Measurements from ENCODE around the gene HTRA1.

The HTRA1 gene

GRCh38 chr10:122490268-122490667 is 28.9 kb downstream of the HTRA1 start:
- no peaks in the 10 kb centered on the region for H3K9me3 ChIP-seq (ENCODE audit: control extremely low read depth in 1 of 5, control insufficient read depth in 4 of 5, insufficient read depth in 2 of 5, low read depth in 1 of 5, low read length in 4 of 5)
- no peak for DNase-seq
- no peak overlapping the region for H3K4me3 ChIP-seq (ENCODE audit: control insufficient read depth in 1 of 7, extremely low read depth in 1 of 7, insufficient read depth in 4 of 7, low read depth in 2 of 7, low read length in 6 of 7)
- no peaks in the 10 kb centered on the region for H3K36me3 ChIP-seq (ENCODE audit: control insufficient read depth in 4 of 4, insufficient read depth in 4 of 4, low read length in 3 of 4)
- peaks cover 0 to 4% (median 0%) of the 10 kb centered on the region in 4 experiments for H3K4me1 ChIP-seq (ENCODE audit: control extremely low read depth in 1 of 4, control insufficient read depth in 4 of 4, insufficient read depth in 4 of 4, low read length in 3 of 4)
- no CpG with 5 or more reads among the region's 4 CpGs for WGBS (ENCODE audit: insufficient coverage)
- no peak overlapping the region for H3K27ac ChIP-seq (ENCODE audit: insufficient read depth in 1 of 2, low read depth in 1 of 2, low read length in 2 of 2, poor library complexity in 1 of 2, severe bottlenecking in 2 of 2)
- POLR2A ChIA-PET = no interaction called here
- CTCF ChIA-PET = no interaction called here
- H3K27me3 ChIP-seq (replicated peaks in 2 of 5; ENCODE audit: control insufficient read depth in 4 of 5, insufficient read depth in 5 of 5, low read length in 4 of 5) = peaks cover 0 to 62% (median 10%) of the 10 kb centered on the region in 5 experiments

- Histone ChIP-seq H3K4me1 (ENCODE audit: control extremely low read depth in 1 of 4, control insufficient read depth in 4 of 4, insufficient read depth in 4 of 4, low read length in 3 of 4) (no peaks in the 10 kb centered on the region), H3K9me3 (ENCODE audit: control extremely low read depth in 1 of 5, control insufficient read depth in 4 of 5, insufficient read depth in 2 of 5, low read depth in 1 of 5, low read length in 4 of 5) (no peaks in the 10 kb centered on the region), H3K27me3 (replicated peaks in 2 of 5; ENCODE audit: control insufficient read depth in 4 of 5, insufficient read depth in 5 of 5, low read length in 4 of 5) (peaks cover 0 to 68% (median 10%) of the 10 kb centered on the region in 5 experiments), H3K36me3 (ENCODE audit: control insufficient read depth in 4 of 4, insufficient read depth in 4 of 4, low read length in 3 of 4) (no peaks in the 10 kb centered on the region), H3K4me3 (ENCODE audit: control insufficient read depth in 1 of 7, extremely low read depth in 1 of 7, insufficient read depth in 4 of 7, low read depth in 2 of 7, low read length in 6 of 7) (no peak overlapping the region), H3K27ac (ENCODE audit: insufficient read depth in 1 of 2, low read depth in 1 of 2, low read length in 2 of 2, poor library complexity in 1 of 2, severe bottlenecking in 2 of 2) (no peak overlapping the region)
- no peak for DNase-seq
- WGBS (ENCODE audit: insufficient coverage) = 84% methylated on average over 21 of the region's 26 CpGs
- POLR2A ChIA-PET = no interaction called here
- CTCF ChIA-PET = no interaction called here
Measured at GRCh38 chr10:122490786-122491680, 29.7 kb downstream of the HTRA1 start.

DNA sequence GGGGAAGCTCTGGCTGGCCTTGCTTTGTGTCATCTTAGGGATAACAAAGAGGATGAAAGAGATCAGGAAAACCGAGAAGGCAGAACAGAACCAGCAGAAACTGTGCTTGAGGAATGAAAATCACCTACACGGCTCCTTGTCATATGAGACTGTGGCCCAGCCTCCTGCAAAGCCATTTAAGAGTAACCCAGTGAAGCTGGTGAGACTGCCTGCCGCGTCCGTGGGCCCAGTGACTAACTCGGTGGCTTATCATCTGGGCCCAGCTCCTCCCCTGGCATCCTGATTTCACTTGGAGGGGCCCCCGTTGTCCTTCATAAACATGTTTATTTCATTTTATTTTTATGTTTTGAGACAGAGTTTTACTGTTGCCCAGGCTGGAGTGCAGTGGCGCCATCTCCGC is 30.7 kb downstream of the HTRA1 start:
- ChIA-PET POLR2A (no interaction called here), CTCF (no interaction called here)
- no peaks in the 10 kb centered on the region for H3K4me1 ChIP-seq (ENCODE audit: control extremely low read depth in 1 of 4, control insufficient read depth in 4 of 4, insufficient read depth in 4 of 4, low read length in 3 of 4)
- 77% methylated on average over 6 of the region's 9 CpGs for WGBS (ENCODE audit: insufficient coverage)
- no peak overlapping the region for H3K4me3 ChIP-seq (ENCODE audit: control insufficient read depth in 1 of 7, extremely low read depth in 1 of 7, insufficient read depth in 4 of 7, low read depth in 2 of 7, low read length in 6 of 7)
- no peaks in the 10 kb centered on the region for H3K36me3 ChIP-seq (ENCODE audit: control insufficient read depth in 4 of 4, insufficient read depth in 4 of 4, low read length in 3 of 4)
- no peaks in the 10 kb centered on the region for H3K9me3 ChIP-seq (ENCODE audit: control extremely low read depth in 1 of 5, control insufficient read depth in 4 of 5, insufficient read depth in 2 of 5, low read depth in 1 of 5, low read length in 4 of 5)
- peaks cover 0 to 67% (median 10%) of the 10 kb centered on the region in 5 experiments for H3K27me3 ChIP-seq (replicated peaks in 2 of 5; ENCODE audit: control insufficient read depth in 4 of 5, insufficient read depth in 5 of 5, low read length in 4 of 5)
- no peak overlapping the region for H3K27ac ChIP-seq (ENCODE audit: insufficient read depth in 1 of 2, low read depth in 1 of 2, low read length in 2 of 2, poor library complexity in 1 of 2, severe bottlenecking in 2 of 2)
- DNase-seq = peak in 1 of 3 donors; percentile 8

GRCh38 chr10:122492999-122493481 is 31.7 kb downstream of the HTRA1 start:
- Histone ChIP-seq H3K36me3 (ENCODE audit: control insufficient read depth in 4 of 4, insufficient read depth in 4 of 4, low read length in 3 of 4) (no peaks in the 10 kb centered on the region), H3K4me1 (ENCODE audit: control extremely low read depth in 1 of 4, control insufficient read depth in 4 of 4, insufficient read depth in 4 of 4, low read length in 3 of 4) (no peaks in the 10 kb centered on the region), H3K27me3 (replicated peaks in 2 of 5; ENCODE audit: control insufficient read depth in 4 of 5, insufficient read depth in 5 of 5, low read length in 4 of 5) (peaks cover 0 to 64% (median 10%) of the 10 kb centered on the region in 5 experiments), H3K27ac (ENCODE audit: insufficient read depth in 1 of 2, low read depth in 1 of 2, low read length in 2 of 2, poor library complexity in 1 of 2, severe bottlenecking in 2 of 2) (no peak overlapping the region), H3K9me3 (ENCODE audit: control extremely low read depth in 1 of 5, control insufficient read depth in 4 of 5, insufficient read depth in 2 of 5, low read depth in 1 of 5, low read length in 4 of 5) (no peaks in the 10 kb centered on the region), H3K4me3 (ENCODE audit: control insufficient read depth in 1 of 7, extremely low read depth in 1 of 7, insufficient read depth in 4 of 7, low read depth in 2 of 7, low read length in 6 of 7) (no peak overlapping the region)
- POLR2A ChIA-PET = no interaction called here
- WGBS (ENCODE audit: insufficient coverage) = 91% methylated on average over 9 of the region's 9 CpGs
- CTCF ChIA-PET = no interaction called here
- DNase-seq = no peak

DNA sequence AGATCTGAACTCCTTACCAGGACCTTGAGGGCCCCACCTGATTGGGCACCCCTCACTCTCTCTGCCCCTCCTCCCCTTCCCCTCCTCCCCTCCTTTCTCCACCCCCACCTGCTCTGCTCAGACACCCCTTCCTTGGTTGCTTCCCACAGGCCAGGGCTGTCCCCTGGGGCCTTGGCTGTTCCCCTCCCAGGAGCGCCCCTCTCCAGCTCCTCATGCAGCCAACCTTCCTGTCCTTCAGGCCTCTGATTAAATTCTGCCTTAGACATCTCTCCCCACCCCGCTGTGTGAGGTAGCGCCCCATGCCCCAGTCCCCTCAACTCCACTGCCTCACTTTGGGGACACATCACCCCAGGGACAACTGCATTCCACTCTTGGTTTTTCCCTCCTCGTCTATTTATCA is 32.4 kb downstream of the HTRA1 start:
- ChIA-PET POLR2A (no interaction called here), CTCF (no interaction called here)
- Histone ChIP-seq H3K36me3 (ENCODE audit: control insufficient read depth in 4 of 4, insufficient read depth in 4 of 4, low read length in 3 of 4) (no peaks in the 10 kb centered on the region), H3K27me3 (replicated peaks in 2 of 5; ENCODE audit: control insufficient read depth in 4 of 5, insufficient read depth in 5 of 5, low read length in 4 of 5) (peaks cover 0 to 60% (median 10%) of the 10 kb centered on the region in 5 experiments), H3K4me3 (ENCODE audit: control insufficient read depth in 1 of 7, extremely low read depth in 1 of 7, insufficient read depth in 4 of 7, low read depth in 2 of 7, low read length in 6 of 7) (no peak overlapping the region), H3K27ac (ENCODE audit: insufficient read depth in 1 of 2, low read depth in 1 of 2, low read length in 2 of 2, poor library complexity in 1 of 2, severe bottlenecking in 2 of 2) (no peak overlapping the region), H3K9me3 (ENCODE audit: control extremely low read depth in 1 of 5, control insufficient read depth in 4 of 5, insufficient read depth in 2 of 5, low read depth in 1 of 5, low read length in 4 of 5) (no peaks in the 10 kb centered on the region), H3K4me1 (ENCODE audit: control extremely low read depth in 1 of 4, control insufficient read depth in 4 of 4, insufficient read depth in 4 of 4, low read length in 3 of 4) (no peaks in the 10 kb centered on the region)
- DNase-seq = no peak
- WGBS (ENCODE audit: insufficient coverage) = 92% methylated on average over 2 of the region's 4 CpGs

DNA sequence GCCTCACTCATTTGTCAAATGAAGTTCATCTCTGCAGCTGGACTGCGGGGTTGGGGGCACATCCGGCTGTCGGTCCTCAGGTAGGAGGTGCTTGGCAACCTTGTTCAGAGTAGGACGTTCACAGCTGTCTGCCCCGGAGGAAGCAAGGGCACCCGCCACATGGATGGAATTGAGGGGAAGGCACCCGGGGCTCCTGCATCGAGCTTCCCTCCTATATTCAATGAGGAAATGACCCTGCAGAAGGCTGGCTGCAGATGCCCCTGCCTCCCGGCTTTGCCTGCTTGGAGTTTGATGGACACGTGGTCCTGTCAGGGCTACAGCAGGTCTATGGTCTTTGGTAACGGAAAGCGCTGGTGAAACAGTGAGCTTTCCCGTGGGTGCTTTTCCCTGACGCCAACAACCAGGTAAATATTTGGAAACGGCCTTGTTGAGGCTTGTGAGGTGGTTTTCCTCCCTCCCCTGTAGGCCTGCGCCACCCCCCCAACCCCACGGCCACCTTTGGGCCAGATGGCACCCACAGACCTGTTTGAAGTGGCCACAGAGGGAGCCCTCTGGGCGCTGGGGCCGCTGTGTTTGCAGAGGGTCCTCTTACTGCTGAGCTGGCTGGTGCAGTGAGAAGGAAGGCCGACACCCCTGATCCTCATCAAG is 32.9 kb downstream of the HTRA1 start:
- no peaks in the 10 kb centered on the region for H3K4me1 ChIP-seq (ENCODE audit: control extremely low read depth in 1 of 4, control insufficient read depth in 4 of 4, insufficient read depth in 4 of 4, low read length in 3 of 4)
- no peak overlapping the region for H3K4me3 ChIP-seq (ENCODE audit: control insufficient read depth in 1 of 7, extremely low read depth in 1 of 7, insufficient read depth in 4 of 7, low read depth in 2 of 7, low read length in 6 of 7)
- CTCF ChIA-PET = interaction anchor here (0.7 kb wide), 1 partner anchor 21 kb away, joined by 3 read pairs; no protein-coding TSS in a partner anchor

GRCh38 chr10:122494833-122495232 is 33.5 kb downstream of the HTRA1 start:
- Histone ChIP-seq H3K4me3 (ENCODE audit: control insufficient read depth in 1 of 7, extremely low read depth in 1 of 7, insufficient read depth in 4 of 7, low read depth in 2 of 7, low read length in 6 of 7) (no peak overlapping the region), H3K4me1 (ENCODE audit: control extremely low read depth in 1 of 4, control insufficient read depth in 4 of 4, insufficient read depth in 4 of 4, low read length in 3 of 4) (no peaks in the 10 kb centered on the region), H3K27me3 (replicated peaks in 2 of 5; ENCODE audit: control insufficient read depth in 4 of 5, insufficient read depth in 5 of 5, low read length in 4 of 5) (peaks cover 0 to 54% (median 10%) of the 10 kb centered on the region in 5 experiments), H3K9me3 (ENCODE audit: control extremely low read depth in 1 of 5, control insufficient read depth in 4 of 5, insufficient read depth in 2 of 5, low read depth in 1 of 5, low read length in 4 of 5) (no peaks in the 10 kb centered on the region), H3K36me3 (ENCODE audit: control insufficient read depth in 4 of 4, insufficient read depth in 4 of 4, low read length in 3 of 4) (no peaks in the 10 kb centered on the region), H3K27ac (ENCODE audit: insufficient read depth in 1 of 2, low read depth in 1 of 2, low read length in 2 of 2, poor library complexity in 1 of 2, severe bottlenecking in 2 of 2) (no peak overlapping the region)
- no peak for DNase-seq
- WGBS (ENCODE audit: insufficient coverage) = 96% methylated on average over 12 of the region's 14 CpGs
- ChIA-PET POLR2A (no interaction called here), CTCF (interaction anchor here (0.7 kb wide), 1 partner anchor 20 kb away, joined by 3 read pairs; no protein-coding TSS in a partner anchor)

More for the DNA sequence above, 32.9 kb downstream of the HTRA1 start:
- Histone ChIP-seq H3K36me3 (ENCODE audit: control insufficient read depth in 4 of 4, insufficient read depth in 4 of 4, low read length in 3 of 4) (no peaks in the 10 kb centered on the region), H3K27me3 (replicated peaks in 2 of 5; ENCODE audit: control insufficient read depth in 4 of 5, insufficient read depth in 5 of 5, low read length in 4 of 5) (peaks cover 0 to 57% (median 10%) of the 10 kb centered on the region in 5 experiments), H3K27ac (ENCODE audit: insufficient read depth in 1 of 2, low read depth in 1 of 2, low read length in 2 of 2, poor library complexity in 1 of 2, severe bottlenecking in 2 of 2) (no peak overlapping the region), H3K9me3 (ENCODE audit: control extremely low read depth in 1 of 5, control insufficient read depth in 4 of 5, insufficient read depth in 2 of 5, low read depth in 1 of 5, low read length in 4 of 5) (no peaks in the 10 kb centered on the region)
- WGBS (ENCODE audit: insufficient coverage) = 86% methylated on average over 18 of the region's 20 CpGs
- DNase-seq = no peak
- POLR2A ChIA-PET = no interaction called here
